Skeletal muscle satellite cell (primary cell): Measurements from ENCODE around the gene C1orf185.
"Not testable (repeated sequence)": the region's sequence is repeated elsewhere in the genome, so short reads cannot be mapped to it uniquely, and the experiment has no call there.

Source experiments
- H3K27me3 ChIP-seq: 2 replicates; pipeline ENCODE4 v1.7.0; 2013; ENCODE audit warnings: low read length; ENCODE audit not compliant: control insufficient read depth, insufficient read depth
- H3K36me3 ChIP-seq: 2 replicates; pipeline ENCODE4 v1.7.0; 2013; ENCODE audit warnings: mild to moderate bottlenecking, control low read depth, low read length; ENCODE audit not compliant: insufficient read depth
- H3K4me1 ChIP-seq: 2 replicates; pipeline ENCODE4 v1.7.0; 2013; ENCODE audit warnings: low read length; ENCODE audit not compliant: control insufficient read depth, insufficient read depth
- H3K4me2 ChIP-seq: 2 replicates; pipeline ENCODE4 v1.7.0; 2013; ENCODE audit warnings: mild to moderate bottlenecking, low read length
- H3K4me3 ChIP-seq: 2 replicates; pipeline ENCODE4 v1.7.0; 2013; ENCODE audit warnings: low read length
- H3K9ac ChIP-seq: 2 replicates; pipeline ENCODE4 v1.7.0; 2013; ENCODE audit warnings: mild to moderate bottlenecking, low read depth, low read length, moderate library complexity
- H3K9me3 ChIP-seq: replicated peaks from 2 replicates; pipeline ENCODE4 v1.7.0; 2013; ENCODE audit warnings: mild to moderate bottlenecking, control low read depth, low read length

C1orf185 gene

GRCh38 chr1:51139474-51139873, 37.4 kb downstream of the C1orf185 start:
- Histone ChIP-seq H3K4me3 (peak overlapping the region; percentile 42), H3K4me1 (no peaks in the 10 kb centered on the region), H3K27me3 (peaks cover 2% of the 10 kb centered on the region), H3K4me2 (peak overlapping the region; percentile 62), H3K9ac (no peak overlapping the region), H3K36me3 (no peaks in the 10 kb centered on the region), H3K9me3 (no peaks in the 10 kb centered on the region)

DNA sequence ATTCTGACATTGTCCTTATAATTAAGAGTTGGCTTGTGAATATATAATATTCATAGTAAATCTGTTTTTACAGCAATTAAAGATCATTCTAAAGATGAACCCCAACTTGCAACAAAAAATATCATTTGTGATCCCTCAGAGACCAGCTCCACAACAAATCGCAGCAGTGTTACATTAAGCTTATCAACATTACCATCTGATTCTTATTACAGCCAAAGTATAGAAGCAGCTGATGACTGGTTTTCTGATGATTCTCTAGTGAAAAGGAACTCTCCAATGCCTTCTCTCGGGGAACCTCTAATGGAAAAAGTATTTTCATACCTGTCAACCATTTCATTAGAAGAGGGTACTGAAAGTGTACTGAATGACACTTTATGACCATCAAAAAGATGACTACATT, 45.4 kb downstream of the C1orf185 start:
- Histone ChIP-seq H3K9me3 (no peaks in the 10 kb centered on the region), H3K4me3 (no peak overlapping the region), H3K4me2 (no peak overlapping the region), H3K27me3 (no peaks in the 10 kb centered on the region), H3K4me1 (no peaks in the 10 kb centered on the region), H3K36me3 (no peaks in the 10 kb centered on the region), H3K9ac (no peak overlapping the region)

DNA sequence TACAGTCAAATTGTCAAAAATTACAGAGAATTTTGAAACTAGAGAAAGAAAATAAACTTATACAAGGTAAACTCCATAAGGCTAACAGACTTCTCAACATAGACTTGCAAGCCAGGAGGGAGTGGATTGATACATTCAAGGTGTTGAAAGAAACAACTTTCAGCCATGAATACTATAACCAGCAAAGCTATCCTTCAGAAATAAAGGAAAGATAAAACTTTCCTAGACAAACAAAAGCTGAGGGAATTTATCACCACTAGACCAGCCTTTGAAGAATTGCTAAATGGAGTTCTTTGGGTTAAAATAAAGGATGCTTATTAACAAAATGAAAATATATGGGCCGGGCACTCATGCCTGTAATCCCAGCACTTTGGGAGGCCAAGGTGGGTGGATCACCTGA, 52.7 kb downstream of the C1orf185 start:
- Histone ChIP-seq H3K9ac (no peak overlapping the region), H3K4me3 (no peak overlapping the region), H3K4me1 (peaks cover 3% of the 10 kb centered on the region), H3K9me3 (no peaks in the 10 kb centered on the region), H3K27me3 (no peaks in the 10 kb centered on the region), H3K36me3 (no peaks in the 10 kb centered on the region), H3K4me2 (no peak overlapping the region)

DNA sequence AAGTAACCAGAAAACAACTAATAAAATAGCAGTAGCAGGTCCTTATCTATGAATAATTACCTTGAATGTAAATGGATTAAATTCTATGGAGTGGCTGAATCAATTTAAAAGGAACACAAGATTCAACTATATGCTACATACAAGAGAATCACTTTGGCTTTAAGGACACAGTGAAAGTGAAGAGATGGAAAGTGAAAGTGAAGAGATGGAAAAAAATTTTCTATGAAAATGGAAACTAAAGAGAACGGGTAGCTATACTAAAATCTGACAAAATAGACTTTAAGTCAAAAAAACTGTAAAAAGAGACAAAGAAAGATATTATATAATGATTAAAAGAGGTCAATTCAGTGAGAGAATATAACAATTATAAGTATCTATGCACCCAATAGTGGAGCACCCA, 54.7 kb downstream of the C1orf185 start:
- no peak overlapping the region for H3K9ac ChIP-seq
- H3K4me3 ChIP-seq, result no peak overlapping the region
- no peaks in the 10 kb centered on the region for H3K9me3 ChIP-seq
- H3K4me1 ChIP-seq, result peaks cover 3% of the 10 kb centered on the region
- H3K4me2 ChIP-seq, result peak overlapping the region; percentile 11
- no peaks in the 10 kb centered on the region for H3K36me3 ChIP-seq
- H3K27me3 ChIP-seq, result no peaks in the 10 kb centered on the region

- Histone ChIP-seq H3K9me3 (no peaks in the 10 kb centered on the region), H3K4me3 (no peak overlapping the region), H3K9ac (no peak overlapping the region), H3K36me3 (no peaks in the 10 kb centered on the region), H3K4me1 (peaks cover 3% of the 10 kb centered on the region), H3K4me2 (no peak overlapping the region), H3K27me3 (no peaks in the 10 kb centered on the region)
Measured at GRCh38 chr1:51157395-51157794, 55.4 kb downstream of the C1orf185 start.

DNA sequence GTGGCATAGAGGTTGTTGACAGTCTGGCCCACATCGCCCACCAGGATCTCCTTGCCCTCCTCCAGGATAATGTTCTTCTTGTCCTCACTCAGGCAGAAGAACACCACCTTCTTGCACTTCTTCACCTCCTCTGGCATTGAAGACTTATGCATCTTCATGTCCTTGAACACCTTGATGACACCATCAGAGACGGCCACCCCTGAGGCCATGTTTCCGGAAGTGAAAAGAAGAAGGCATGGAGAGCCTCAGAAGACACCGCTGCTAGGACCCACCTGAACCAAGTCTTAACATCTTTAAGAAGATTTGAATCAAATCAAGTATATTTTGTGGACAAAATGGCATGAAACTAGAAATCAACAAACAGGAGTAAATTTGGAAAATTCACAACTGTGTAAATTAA, 56.2 kb downstream of the C1orf185 start:
- Histone ChIP-seq H3K4me1 (peaks cover 3% of the 10 kb centered on the region), H3K4me3 (no peak overlapping the region), H3K4me2 (no peak overlapping the region), H3K9me3 (no peaks in the 10 kb centered on the region), H3K36me3 (no peaks in the 10 kb centered on the region), H3K9ac (no peak overlapping the region), H3K27me3 (no peaks in the 10 kb centered on the region)

- H3K27me3 ChIP-seq, H3K4me1 ChIP-seq, H3K4me2 ChIP-seq, H3K4me3 ChIP-seq, H3K36me3 ChIP-seq, H3K9me3 ChIP-seq, H3K9ac ChIP-seq: not testable (repeated sequence)
Measured at GRCh38 chr1:51162560-51162959, 60.5 kb downstream of the C1orf185 start.

- Histone ChIP-seq H3K27me3 (no peaks in the 10 kb centered on the region), H3K4me1 (peaks cover 6% of the 10 kb centered on the region), H3K4me3 (no peak overlapping the region), H3K36me3 (no peaks in the 10 kb centered on the region), H3K9me3 (no peaks in the 10 kb centered on the region), H3K4me2 (no peak overlapping the region), H3K9ac (no peak overlapping the region)
Measured at GRCh38 chr1:51165540-51165939, 63.5 kb downstream of the C1orf185 start.

GRCh38 chr1:51168266-51168845, 66.3 kb downstream of the C1orf185 start:
- no peaks in the 10 kb centered on the region for H3K9me3 ChIP-seq
- no peak overlapping the region for H3K9ac ChIP-seq
- no peaks in the 10 kb centered on the region for H3K36me3 ChIP-seq
- no peak overlapping the region for H3K4me3 ChIP-seq
- H3K27me3 ChIP-seq, result no peaks in the 10 kb centered on the region
- peak overlapping the region; percentile 48 for H3K4me2 ChIP-seq
- H3K4me1 ChIP-seq, result peaks cover 6% of the 10 kb centered on the region

DNA sequence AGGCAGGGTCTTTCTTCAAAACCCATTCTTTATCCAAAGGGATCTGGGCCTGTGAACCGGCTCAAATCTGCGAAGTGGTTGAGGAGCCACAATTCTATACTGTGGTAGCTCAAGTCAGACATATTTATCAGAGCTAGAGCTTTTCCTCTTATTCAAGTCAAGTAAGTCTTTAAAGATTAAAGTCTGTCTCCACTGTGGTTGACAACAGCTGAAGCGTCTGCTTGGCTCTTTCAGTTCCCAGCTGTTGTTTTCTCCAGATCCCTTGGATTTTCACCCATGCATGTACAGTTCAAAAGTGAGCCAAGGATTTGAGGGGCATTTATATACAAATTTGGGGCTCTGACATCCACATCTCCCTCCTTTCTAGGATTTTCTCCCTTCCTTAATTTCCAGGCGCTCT, 66.9 kb downstream of the C1orf185 start:
- no peak overlapping the region for H3K4me3 ChIP-seq
- H3K4me2 ChIP-seq, result peak overlapping the region; percentile 54
- H3K4me1 ChIP-seq, result peaks cover 6% of the 10 kb centered on the region
- no peak overlapping the region for H3K9ac ChIP-seq
- no peaks in the 10 kb centered on the region for H3K27me3 ChIP-seq
- H3K36me3 ChIP-seq, result no peaks in the 10 kb centered on the region
- no peaks in the 10 kb centered on the region for H3K9me3 ChIP-seq

DNA sequence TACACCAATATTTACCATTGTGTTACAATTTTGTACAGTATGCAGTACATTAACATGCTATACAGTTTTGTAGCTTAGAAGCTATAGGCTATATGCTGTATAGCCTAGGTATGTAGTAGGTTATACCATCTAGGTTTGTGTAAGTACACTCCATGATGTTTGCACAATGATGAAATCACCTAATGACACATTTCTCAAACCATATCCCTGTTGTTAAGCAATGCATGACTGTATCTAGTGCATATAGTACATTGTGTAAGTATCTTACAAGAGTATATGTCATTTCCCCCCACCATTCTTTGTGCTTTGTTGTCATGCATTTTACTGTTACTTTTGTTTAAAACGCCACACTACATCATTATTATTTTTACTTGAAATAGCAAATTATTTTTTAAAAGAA, 68.3 kb downstream of the C1orf185 start:
- H3K4me3 ChIP-seq, result no peak overlapping the region
- no peaks in the 10 kb centered on the region for H3K9me3 ChIP-seq
- H3K4me1 ChIP-seq, result peaks cover 6% of the 10 kb centered on the region
- H3K27me3 ChIP-seq, result no peaks in the 10 kb centered on the region
- H3K36me3 ChIP-seq, result no peaks in the 10 kb centered on the region
- H3K4me2 ChIP-seq, result no peak overlapping the region
- no peak overlapping the region for H3K9ac ChIP-seq

GRCh38 chr1:51172811-51173210, 70.8 kb downstream of the C1orf185 start:
- no peak overlapping the region for H3K4me3 ChIP-seq
- H3K9me3 ChIP-seq, result no peaks in the 10 kb centered on the region
- no peak overlapping the region for H3K9ac ChIP-seq
- no peaks in the 10 kb centered on the region for H3K27me3 ChIP-seq
- no peak overlapping the region for H3K4me2 ChIP-seq
- no peaks in the 10 kb centered on the region for H3K36me3 ChIP-seq
- peaks cover 6% of the 10 kb centered on the region for H3K4me1 ChIP-seq
